Smooth muscle cell (in vitro differentiated cells): Measurements from ENCODE around the gene SIM2. TPM values are rescaled to one million over a fixed set of nuclear protein-coding genes. Genes with fewer than 3 reads are reported as not detected.

Source experiments
- DNase-seq: peaks from one replicate; lab custom pipeline; 2025; ENCODE audit not compliant: unreplicated experiment; lab: John Stamatoyannopoulos, UW
- H2AFZ ChIP-seq: fragments of 200-600 bp; sonication (generic); 2 replicates; pipeline ENCODE4 v1.6.0; 2016; ENCODE audit warnings: antibody characterized with exemption, low read depth, mild to moderate bottlenecking
- H3F3A ChIP-seq: fragments of 200-600 bp; sonication (generic); 2 replicates; pipeline ENCODE4 v1.6.0; 2017; ENCODE audit warnings: antibody characterized with exemption, low read depth
- H3K27ac ChIP-seq: fragments of 200-600 bp; sonication (generic); 2 replicates; pipeline ENCODE4 v1.5.1; 2016; ENCODE audit warnings: low read depth, mild to moderate bottlenecking
- H3K27me3 ChIP-seq: fragments of 200-600 bp; sonication (generic); 2 replicates; pipeline ENCODE4 v1.6.1; 2016; ENCODE audit warnings: low read depth, mild to moderate bottlenecking
- H3K36me3 ChIP-seq: fragments of 200-600 bp; sonication (generic); 2 replicates; pipeline ENCODE4 v1.5.1; 2016; ENCODE audit warnings: low read depth
- H3K4me1 ChIP-seq: fragments of 200-600 bp; sonication (generic); 2 replicates; pipeline ENCODE4 v1.5.1; 2016; ENCODE audit warnings: low read depth
- H3K4me2 ChIP-seq: fragments of 200-600 bp; sonication (generic); 2 replicates; pipeline ENCODE4 v1.6.0; 2016; ENCODE audit warnings: mild to moderate bottlenecking
- H3K4me3 ChIP-seq: fragments of 200-600 bp; sonication (generic); 2 replicates; pipeline ENCODE4 v1.5.1; 2016; ENCODE audit warnings: mild to moderate bottlenecking
- H3K79me2 ChIP-seq: fragments of 200-600 bp; sonication (generic); 2 replicates; pipeline ENCODE4 v1.6.0; 2016; ENCODE audit warnings: low read depth, mild to moderate bottlenecking
- H3K9ac ChIP-seq: fragments of 200-600 bp; sonication (generic); 2 replicates; pipeline ENCODE4 v1.6.0; 2016; ENCODE audit warnings: low read depth
- H3K9me3 ChIP-seq: fragments of 200-600 bp; sonication (generic); replicated peaks from 2 replicates; pipeline ENCODE4 v1.5.1; 2016; ENCODE audit warnings: low read depth
- H4K20me1 ChIP-seq: fragments of 200-600 bp; sonication (generic); 2 replicates; pipeline ENCODE4 v1.6.0; 2016; ENCODE audit warnings: low read depth
- WGBS: methylation state at CpG from one replicate; pipeline ENCODE4 v1.1.7; 2016; ENCODE audit warnings: low lambda C conversion rate; 5-methylcytosine and 5-hydroxymethylcytosine counted together
- polyA plus RNA-seq: library from polyadenylated mRNA; unstranded; fragments of >200 nt; fragmentation: Nextera tagmentation; extraction: Ambion mirVana; gene quantifications from 2 replicates; pipeline ENCODE4 v1.2.1, GENCODE V29; 2016
- total RNA-seq: library from RNA; depleted of rRNA; stranded (reverse); fragments of >200 nt; gene quantifications from 2 replicates; pipeline ENCODE4 v1.2.3, GENCODE V29; 2014
- TF ChIP-seq, protein P1 (sequence below): fragments of 200-600 bp; sonication (generic); IDR thresholded peaks from 2 replicates; pipeline ENCODE4 v1.5.1; 2017; ENCODE audit warnings: borderline replicate concordance, mild to moderate bottlenecking, antibody characterized with exemption; ENCODE audit not compliant: insufficient read depth, poor library complexity, severe bottlenecking

Gene SIM2
- total and polyA plus RNA-seq, 2 experiments from 2014 or later, result 0.25 TPM; not detected in 1

- Histone ChIP-seq H3K79me2 (no peaks in the 10 kb centered on the region), H3K4me3 (no peak overlapping the region), H3K9ac (no peak overlapping the region), H4K20me1 (no peaks in the 10 kb centered on the region), H3K36me3 (no peaks in the 10 kb centered on the region), H3F3A (no peaks in the 10 kb centered on the region), H2AFZ (no peak overlapping the region), H3K27ac (no peak overlapping the region), H3K27me3 (no peaks in the 10 kb centered on the region), H3K9me3 (no peaks in the 10 kb centered on the region), H3K4me2 (no peak overlapping the region), H3K4me1 (peaks cover 3% of the 10 kb centered on the region)
- 87% methylated on average over 21 of the region's 21 CpGs for WGBS
- no peak for DNase-seq
- TF ChIP-seq, protein P1, sequence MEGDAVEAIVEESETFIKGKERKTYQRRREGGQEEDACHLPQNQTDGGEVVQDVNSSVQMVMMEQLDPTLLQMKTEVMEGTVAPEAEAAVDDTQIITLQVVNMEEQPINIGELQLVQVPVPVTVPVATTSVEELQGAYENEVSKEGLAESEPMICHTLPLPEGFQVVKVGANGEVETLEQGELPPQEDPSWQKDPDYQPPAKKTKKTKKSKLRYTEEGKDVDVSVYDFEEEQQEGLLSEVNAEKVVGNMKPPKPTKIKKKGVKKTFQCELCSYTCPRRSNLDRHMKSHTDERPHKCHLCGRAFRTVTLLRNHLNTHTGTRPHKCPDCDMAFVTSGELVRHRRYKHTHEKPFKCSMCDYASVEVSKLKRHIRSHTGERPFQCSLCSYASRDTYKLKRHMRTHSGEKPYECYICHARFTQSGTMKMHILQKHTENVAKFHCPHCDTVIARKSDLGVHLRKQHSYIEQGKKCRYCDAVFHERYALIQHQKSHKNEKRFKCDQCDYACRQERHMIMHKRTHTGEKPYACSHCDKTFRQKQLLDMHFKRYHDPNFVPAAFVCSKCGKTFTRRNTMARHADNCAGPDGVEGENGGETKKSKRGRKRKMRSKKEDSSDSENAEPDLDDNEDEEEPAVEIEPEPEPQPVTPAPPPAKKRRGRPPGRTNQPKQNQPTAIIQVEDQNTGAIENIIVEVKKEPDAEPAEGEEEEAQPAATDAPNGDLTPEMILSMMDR, result no peak
Observed at GRCh38 chr21:36791695-36792470, 93.0 kb downstream of the SIM2 start.

DNA sequence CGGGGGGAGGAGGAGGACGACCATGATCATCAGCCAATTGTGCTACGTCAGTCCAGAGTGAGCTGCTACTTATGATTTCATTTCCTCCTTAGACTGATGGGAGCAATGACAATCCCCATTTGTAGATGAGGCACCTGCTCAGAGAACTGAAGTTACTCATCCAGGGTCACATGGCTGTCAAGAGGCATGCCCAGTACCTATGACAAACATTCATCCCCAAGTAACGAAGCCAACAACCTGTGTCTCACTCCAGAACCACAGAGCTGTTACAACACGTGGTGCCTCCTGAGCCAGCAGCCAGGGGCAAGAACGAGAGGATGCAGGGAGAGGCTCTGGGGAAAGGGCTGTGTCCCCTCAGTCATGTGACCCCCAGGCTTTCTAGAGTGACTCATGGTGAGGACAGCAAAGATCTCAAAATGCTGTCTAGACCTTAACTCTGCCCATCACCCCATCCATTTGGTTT lies 93.6 kb downstream of the SIM2 start:
- TF ChIP-seq, protein P1, result no peak
- no peaks in the 10 kb centered on the region for H3K36me3 ChIP-seq
- no peaks in the 10 kb centered on the region for H3F3A ChIP-seq
- H3K27ac ChIP-seq, result no peak overlapping the region
- no peak overlapping the region for H3K4me3 ChIP-seq
- H2AFZ ChIP-seq, result no peak overlapping the region
- peaks cover 3% of the 10 kb centered on the region for H3K4me1 ChIP-seq
- H3K27me3 ChIP-seq, result no peaks in the 10 kb centered on the region
- no peaks in the 10 kb centered on the region for H4K20me1 ChIP-seq
- no peak overlapping the region for H3K9ac ChIP-seq
- no peak overlapping the region for H3K4me2 ChIP-seq
- no peak for DNase-seq
- 66% methylated on average over 6 of the region's 6 CpGs for WGBS
- no peaks in the 10 kb centered on the region for H3K9me3 ChIP-seq
- H3K79me2 ChIP-seq, result no peaks in the 10 kb centered on the region

DNA sequence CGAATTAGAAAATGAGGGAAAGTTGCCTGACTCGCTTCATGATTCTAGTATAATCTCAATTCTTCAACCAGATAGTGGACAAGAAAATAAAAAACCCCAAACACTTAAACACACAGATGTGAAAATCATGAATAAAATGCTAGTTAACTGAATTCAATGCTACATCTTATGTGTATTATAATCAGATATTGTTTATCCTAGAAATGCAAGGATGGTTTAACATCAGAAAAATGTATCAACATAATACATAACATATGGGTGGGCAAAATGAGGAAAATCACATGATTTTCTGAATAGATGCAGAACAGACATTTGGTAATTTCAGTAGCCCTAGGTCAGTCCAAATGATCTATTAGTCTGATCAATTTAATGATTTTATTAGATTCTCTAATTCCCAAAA lies 97.2 kb downstream of the SIM2 start:
- no peaks in the 10 kb centered on the region for H3K36me3 ChIP-seq
- H3K27ac ChIP-seq, result no peak overlapping the region
- no peaks in the 10 kb centered on the region for H3K9me3 ChIP-seq
- no peak overlapping the region for H3K4me3 ChIP-seq
- H3F3A ChIP-seq, result no peaks in the 10 kb centered on the region
- H3K9ac ChIP-seq, result no peak overlapping the region
- no peaks in the 10 kb centered on the region for H3K79me2 ChIP-seq
- H3K4me2 ChIP-seq, result no peak overlapping the region
- no peaks in the 10 kb centered on the region for H4K20me1 ChIP-seq
- TF ChIP-seq, protein P1, result no peak
- peaks cover 3% of the 10 kb centered on the region for H3K4me1 ChIP-seq
- WGBS, result 97% methylated on average over 2 of the region's 2 CpGs
- DNase-seq, result no peak
- no peaks in the 10 kb centered on the region for H3K27me3 ChIP-seq
- no peak overlapping the region for H2AFZ ChIP-seq

- Histone ChIP-seq H3K27ac (no peak overlapping the region), H3K4me2 (no peak overlapping the region), H3K27me3 (no peaks in the 10 kb centered on the region), H3K4me3 (no peak overlapping the region), H2AFZ (no peak overlapping the region), H3F3A (no peaks in the 10 kb centered on the region), H3K36me3 (no peaks in the 10 kb centered on the region), H3K79me2 (no peaks in the 10 kb centered on the region), H3K9me3 (no peaks in the 10 kb centered on the region), H4K20me1 (no peaks in the 10 kb centered on the region), H3K9ac (no peak overlapping the region), H3K4me1 (no peaks in the 10 kb centered on the region)
- TF ChIP-seq, protein P1, result no peak
- no peak for DNase-seq
Observed at GRCh38 chr21:36798491-36798890, 99.6 kb downstream of the SIM2 start.
